HCT116 (cell line): ENCODE results near the gene LRBA. TPM values are rescaled to one million over a fixed set of nuclear protein-coding genes. Genes with fewer than 3 reads are reported as not detected.
"Not testable (repeated sequence)": the region's sequence is repeated elsewhere in the genome, so short reads cannot be mapped to it uniquely, and the experiment has no call there.

Experiments
- ATAC-seq: fragments of 200-7000 bp; cut with Tn5 transposase; 2 replicates; pipeline ENCODE4 v1.9.1; 2020; ENCODE audit warnings: mild to moderate bottlenecking, moderate library complexity
- BruUV-seq: library from RNA; stranded (reverse); fragments of 400-500 nt; replicated peaks from 2 replicates; lab custom pipeline; 2021; lab: Mats Ljungman, UMichigan
- CTCF ChIA-PET: fragments of 300-600 bp; sonication (Branson Sonifier 250); formaldehyde crosslinking; loops from one replicate; lab custom pipeline; 2021; ENCODE audit warnings: antibody characterized with exemption; lab: Charles Lee
- POLR2A ChIA-PET: fragments of 300-600, 350-600 bp; sonication (Branson Sonifier 250); formaldehyde crosslinking; loops from one replicate; lab custom pipeline; 2021; ENCODE audit warnings: antibody characterized with exemption; lab: Charles Lee
- RAD21 ChIA-PET, 2 experiments: fragments of 300-600 bp; sonication (Branson Sonifier 250); formaldehyde crosslinking; loops; one replicate each; lab custom pipeline; 2023; ENCODE audit warnings: low total read pairs in 2 of 2; ENCODE audit not compliant: uncharacterized antibody in 2 of 2, unreplicated experiment in 2 of 2, low non-redundant PET in 1 of 2; lab: Charles Lee
- DNase-seq: peaks from one replicate; pipeline ENCODE4 v3.0.0-alpha.2; 2010; ENCODE audit warnings: low read depth, low spot score
- H2AFZ ChIP-seq: fragments of 200-600 bp; shearing (Covaris generic), sonication (generic); 2 replicates; pipeline ENCODE4 v1.6.1; 2017; ENCODE audit warnings: low read depth, mixed run types, mixed read lengths, antibody characterized with exemption, low read length; ENCODE audit not compliant: poor library complexity, severe bottlenecking
- H3K27ac ChIP-seq: 2 replicates; pipeline ENCODE4 v1.5.1; 2012; ENCODE audit warnings: low read depth, low read length
- H3K27me3 ChIP-seq: fragments of 200-600 bp; sonication (generic); 2 replicates; pipeline ENCODE4 v1.6.1; 2016; ENCODE audit warnings: mixed run types, low read length, mixed read lengths; ENCODE audit not compliant: insufficient read depth
- H3K36me3 ChIP-seq, 2 experiments: fragments of 200-500 bp in 1 of 2; fragments of 200-600 bp in 1 of 2; sonication (Bioruptor generic) in 1 of 2; sonication (generic) in 1 of 2; 2 replicates each; pipeline versions ENCODE4 v1.5.1 to v1.6.1; 2014 to 2016; ENCODE audit warnings: low read length in 2 of 2, inconsistent platforms in 1 of 2, mixed read lengths in 1 of 2, mixed run types in 1 of 2; ENCODE audit not compliant: insufficient read depth in 2 of 2, control insufficient read depth in 1 of 2
- H3K4me1 ChIP-seq, 2 experiments: fragments of 200-600 bp in 1 of 2; sonication (generic) in 1 of 2; 2 replicates each; pipeline versions ENCODE4 v1.5.1 to v1.6.1; 2012 to 2017; ENCODE audit warnings: low read length in 2 of 2, inconsistent platforms in 1 of 2, mild to moderate bottlenecking in 1 of 2, mixed read lengths in 1 of 2, mixed run types in 1 of 2, moderate library complexity in 1 of 2; ENCODE audit not compliant: insufficient read depth in 2 of 2, control insufficient read depth in 1 of 2
- H3K4me2 ChIP-seq: fragments of 200-600 bp; sonication (generic); 2 replicates; pipeline ENCODE4 v1.6.1; 2017; ENCODE audit warnings: mixed run types, low read length, mixed read lengths
- H3K4me3 ChIP-seq, 2 experiments: fragments of 200-600 bp in 1 of 2; sonication (generic) in 1 of 2; replicated peaks in 1 of 2; 2 replicates each; pipeline ENCODE4 v1.5.1; 2011 to 2016; ENCODE audit warnings: low read length in 2 of 2, control low read depth in 1 of 2, low read depth in 1 of 2, mild to moderate bottlenecking in 1 of 2, mixed read lengths in 1 of 2, mixed run types in 1 of 2
- H3K79me2 ChIP-seq: fragments of 200-600 bp; sonication (generic); 2 replicates; pipeline ENCODE4 v1.6.1; 2017; ENCODE audit warnings: mild to moderate bottlenecking, mixed run types, low read length, moderate library complexity, mixed read lengths; ENCODE audit not compliant: insufficient read depth
- H3K9ac ChIP-seq: fragments of 200-600 bp; sonication (generic); 2 replicates; pipeline ENCODE4 v1.6.1; 2016; ENCODE audit warnings: low read length, mixed read lengths
- H3K9me2 ChIP-seq: fragments of 200-600 bp; sonication (generic), shearing (Covaris generic); 2 replicates; pipeline ENCODE4 v1.6.1; 2017; ENCODE audit warnings: mixed run types, mild to moderate bottlenecking, moderate library complexity; ENCODE audit not compliant: insufficient read depth
- H3K9me3 ChIP-seq, 2 experiments: fragments of 200-500 bp in 1 of 2; fragments of 200-600 bp in 1 of 2; sonication (Bioruptor generic) in 1 of 2; sonication (generic) in 1 of 2; 2 replicates each; pipeline ENCODE4 v1.6.1; 2014 to 2017; ENCODE audit warnings: low read length in 2 of 2, mixed read lengths in 2 of 2, inconsistent platforms in 1 of 2, low read depth in 1 of 2, mild to moderate bottlenecking in 1 of 2, mixed run types in 1 of 2, moderate library complexity in 1 of 2; ENCODE audit not compliant: control insufficient read depth in 1 of 2, insufficient read depth in 1 of 2
- H4K20me1 ChIP-seq: fragments of 200-600 bp; sonication (generic), shearing (Covaris generic); 2 replicates; pipeline ENCODE4 v1.6.1; 2017; ENCODE audit warnings: mixed run types, mild to moderate bottlenecking, moderate library complexity; ENCODE audit not compliant: insufficient read depth
- ATF3 ChIP-seq: IDR thresholded peaks from 2 replicates; pipeline ENCODE4 v1.6.1; 2012
- CBX3 ChIP-seq: IDR thresholded peaks from 2 replicates; pipeline ENCODE4 v1.6.1; 2012; ENCODE audit warnings: low read depth
- CTCF ChIP-seq, 3 experiments: fragments of 200-600 bp in 1 of 3; sonication (generic) in 1 of 3; IDR thresholded peaks in 2 of 3; conservative IDR thresholded peaks in 1 of 3; 2 replicates each; pipeline ENCODE4 v1.5.1; 2012 to 2017; ENCODE audit warnings: low read depth in 2 of 3, low read length in 2 of 3, antibody characterized with exemption in 1 of 3, borderline replicate concordance in 1 of 3, control low read depth in 1 of 3, mild to moderate bottlenecking in 1 of 3, mixed read lengths in 1 of 3, mixed run types in 1 of 3, moderate library complexity in 1 of 3; ENCODE audit not compliant: insufficient read depth in 1 of 3
- EGR1 ChIP-seq: IDR thresholded peaks from 2 replicates; pipeline ENCODE4 v1.6.1; 2012; ENCODE audit warnings: low read depth
- FOSL1 ChIP-seq: IDR thresholded peaks from 2 replicates; pipeline ENCODE4 v1.6.1; 2012; ENCODE audit warnings: low read depth
- JUND ChIP-seq: IDR thresholded peaks from 2 replicates; pipeline ENCODE4 v1.6.1; 2012
- MAX ChIP-seq: IDR thresholded peaks from 2 replicates; pipeline ENCODE4 v1.6.1; 2012
- RAD21 ChIP-seq: IDR thresholded peaks from 2 replicates; pipeline ENCODE4 v1.6.1; 2012; ENCODE audit warnings: low read depth, mild to moderate bottlenecking
- SIN3A ChIP-seq: IDR thresholded peaks from 2 replicates; pipeline ENCODE4 v1.6.1; 2012; ENCODE audit warnings: low read depth
- SP1 ChIP-seq: IDR thresholded peaks from 2 replicates; pipeline ENCODE4 v1.6.1; 2012; ENCODE audit warnings: low read depth
- SRF ChIP-seq: IDR thresholded peaks from 2 replicates; pipeline ENCODE4 v1.6.1; 2012; ENCODE audit warnings: low read depth
- ZBTB33 ChIP-seq: IDR thresholded peaks from 2 replicates; pipeline ENCODE4 v1.6.1; 2011; ENCODE audit warnings: mild to moderate bottlenecking, low read length, moderate library complexity; ENCODE audit not compliant: insufficient replicate concordance; ENCODE audit errors: extremely low read depth
- ZFX ChIP-seq: fragments of 450-650 bp; IDR thresholded peaks from 2 replicates; pipeline ENCODE4 v1.6.1; 2017
- ZNF274 ChIP-seq: fragments of 200-500 bp; sonication (Bioruptor generic); IDR thresholded peaks from 2 replicates; pipeline ENCODE4 v1.6.1; 2014; ENCODE audit warnings: mild to moderate bottlenecking, low read depth, low read length, inconsistent platforms
- intact Hi-C: fragments of 100-400 bp; cut with micrococcal nuclease; formaldehyde crosslinking; loops from 2 replicates; pipeline ENCODE4 v1.10.0; 2022
- total RNA-seq: library from RNA; stranded (reverse); gene quantifications from one replicate; pipeline ENCODE4 v1.2.1, GENCODE V29; 2021; ENCODE audit not compliant: unreplicated experiment

LRBA gene
- total RNA-seq, 1 experiment from 2014 or later, result 79.8 TPM

GRCh38 chr4:150742930-150743329 lies 272.2 kb downstream of the LRBA start:
- H3K9ac ChIP-seq, H3K27me3 ChIP-seq, H3K36me3 ChIP-seq, H3K9me3 ChIP-seq, H3K9me2 ChIP-seq, H2AFZ ChIP-seq, CTCF ChIA-PET, BruUV-seq, H4K20me1 ChIP-seq, RAD21 ChIA-PET, intact Hi-C loops, H3K79me2 ChIP-seq, POLR2A ChIA-PET, H3K27ac ChIP-seq: not testable (repeated sequence)
- peak; percentile 62 for TF ChIP-seq FOSL1
- peak; percentile 42; the same call in 1 of the 2 replicates for TF ChIP-seq JUND
- Histone ChIP-seq H3K4me1 (peaks cover 21 to 31% of the 10 kb centered on the region in 2 experiments), H3K4me3 (peak overlapping the region in 1 of 2 experiments; percentile 6; a peak in 1 of 4 replicates), H3K4me2 (peak overlapping the region; percentile 55)
- ATAC-seq (peak; percentile 82), DNase-seq (peak; percentile 19)

GRCh38 chr4:150739591-150739990 lies 275.5 kb downstream of the LRBA start:
- no peak for ATAC-seq
- BruUV-seq, result no TSS peak
- TF ChIP-seq JUND, result no peak
- no peak for TF ChIP-seq SP1
- no peak for TF ChIP-seq CTCF (IDR thresholded peaks at IDR 0.05 in 2 of 3, conservative IDR thresholded peaks at IDR 0.05 in 1 of 3; ENCODE audit: borderline replicate concordance in 1 of 3, insufficient read depth in 1 of 3, low read depth in 2 of 3, low read length in 2 of 3)
- no peak for TF ChIP-seq ZNF274
- TF ChIP-seq EGR1, result no peak
- TF ChIP-seq RAD21, result no peak
- no peak for TF ChIP-seq SIN3A
- TF ChIP-seq SRF, result no peak
- TF ChIP-seq CBX3, result no peak
- no peak for TF ChIP-seq ZBTB33
- no peak for TF ChIP-seq ZFX
- no peak for TF ChIP-seq FOSL1
- TF ChIP-seq MAX, result no peak
- TF ChIP-seq ATF3, result no peak

More at GRCh38 chr4:150739591-150739990, 275.5 kb downstream of the LRBA start:
- Histone ChIP-seq H4K20me1 (no peaks in the 10 kb centered on the region), H2AFZ (no peak overlapping the region), H3K27ac (no peak overlapping the region), H3K9me3 (no peaks in the 10 kb centered on the region), H3K36me3 (no peaks in the 10 kb centered on the region), H3K9me2 (no peaks in the 10 kb centered on the region), H3K4me3 (no peak overlapping the region), H3K4me2 (no peak overlapping the region), H3K4me1 (peaks cover 20 to 23% of the 10 kb centered on the region in 2 experiments), H3K27me3 (no peaks in the 10 kb centered on the region), H3K9ac (no peak overlapping the region), H3K79me2 (peaks cover 3% of the 10 kb centered on the region; the same call in 1 of the 2 replicates)
- POLR2A ChIA-PET, result no interaction called here
- CTCF ChIA-PET, result no interaction called here
- intact Hi-C loops, result no loop called here
- no peak for DNase-seq
- RAD21 ChIA-PET, result no interaction called here
